LNCAP (cell line): ENCODE data around the gene COQ8A.

Source experiments
- CTCF ChIP-seq: fragments of 450-650 bp; IDR thresholded peaks from 2 replicates; pipeline ENCODE4 v1.5.1; 2017; ENCODE audit warnings: mild to moderate bottlenecking

COQ8A gene

GRCh38 chr1:226940029-226940805 is at the start of gene COQ8A:
TSS of gene COQ8A (plus strand) at chr1:226940294. CDS start at chr1:226961386, 21,092 bp downstream.
- TF ChIP-seq CTCF: no peak

GRCh38 chr1:226890331-226891108 is 49.6 kb upstream of the COQ8A start:
- no peak for TF ChIP-seq CTCF

- TF ChIP-seq CTCF: no peak
These were observed 48.7 kb upstream of the COQ8A start for GRCh38 chr1:226891346-226891745.

- TF ChIP-seq CTCF: no peak
These were observed 48.1 kb upstream of the COQ8A start for GRCh38 chr1:226891846-226892523.

- no peak for TF ChIP-seq CTCF
These were observed 47.6 kb upstream of the COQ8A start for GRCh38 chr1:226892524-226892875.

- TF ChIP-seq CTCF: no peak
These were observed 46.2 kb upstream of the COQ8A start for GRCh38 chr1:226893936-226894335.

GRCh38 chr1:226894826-226895225 is 45.3 kb upstream of the COQ8A start:
- TF ChIP-seq CTCF: no peak
